ENCODE results near the gene KIAA0930. TPM values are rescaled to one million over a fixed set of nuclear protein-coding genes. Genes with fewer than 3 reads are reported as not detected.

The KIAA0930 gene
- total RNA-seq, 1 donor from 2014 or later = 18.6 TPM

- H3K27me3 ChIP-seq (ENCODE audit: low read depth) = peaks cover 9% of the 10 kb centered on the region
- TF ChIP-seq, protein P1, sequence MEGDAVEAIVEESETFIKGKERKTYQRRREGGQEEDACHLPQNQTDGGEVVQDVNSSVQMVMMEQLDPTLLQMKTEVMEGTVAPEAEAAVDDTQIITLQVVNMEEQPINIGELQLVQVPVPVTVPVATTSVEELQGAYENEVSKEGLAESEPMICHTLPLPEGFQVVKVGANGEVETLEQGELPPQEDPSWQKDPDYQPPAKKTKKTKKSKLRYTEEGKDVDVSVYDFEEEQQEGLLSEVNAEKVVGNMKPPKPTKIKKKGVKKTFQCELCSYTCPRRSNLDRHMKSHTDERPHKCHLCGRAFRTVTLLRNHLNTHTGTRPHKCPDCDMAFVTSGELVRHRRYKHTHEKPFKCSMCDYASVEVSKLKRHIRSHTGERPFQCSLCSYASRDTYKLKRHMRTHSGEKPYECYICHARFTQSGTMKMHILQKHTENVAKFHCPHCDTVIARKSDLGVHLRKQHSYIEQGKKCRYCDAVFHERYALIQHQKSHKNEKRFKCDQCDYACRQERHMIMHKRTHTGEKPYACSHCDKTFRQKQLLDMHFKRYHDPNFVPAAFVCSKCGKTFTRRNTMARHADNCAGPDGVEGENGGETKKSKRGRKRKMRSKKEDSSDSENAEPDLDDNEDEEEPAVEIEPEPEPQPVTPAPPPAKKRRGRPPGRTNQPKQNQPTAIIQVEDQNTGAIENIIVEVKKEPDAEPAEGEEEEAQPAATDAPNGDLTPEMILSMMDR (IDR thresholded peaks at IDR 0.05; ENCODE audit: borderline replicate concordance) = no peak
- H3K27ac ChIP-seq (replicated peaks) = peak overlapping the region; percentile 45
- H3K4me3 ChIP-seq = peak overlapping the region; percentile 61
- no peaks in the 10 kb centered on the region for H3K9me3 ChIP-seq (replicated peaks)
- H3K36me3 ChIP-seq = no peaks in the 10 kb centered on the region
- peak; percentile 48 for DNase-seq
- intact Hi-C loops (cut with micrococcal nuclease) = no loop called here
- peaks cover 26% of the 10 kb centered on the region for H3K4me1 ChIP-seq
These were observed 27.5 kb downstream of the KIAA0930 start for GRCh38 chr22:45212992-45213751.

- intact Hi-C loops (cut with micrococcal nuclease) = no loop called here
- Histone ChIP-seq H3K27me3 (ENCODE audit: low read depth) (peaks cover 9% of the 10 kb centered on the region), H3K9me3 (replicated peaks) (no peaks in the 10 kb centered on the region), H3K27ac (replicated peaks) (peak overlapping the region; percentile 45), H3K36me3 (no peaks in the 10 kb centered on the region), H3K4me3 (peak overlapping the region; percentile 61), H3K4me1 (peaks cover 26% of the 10 kb centered on the region)
- TF ChIP-seq, protein P1 (IDR thresholded peaks at IDR 0.05; ENCODE audit: borderline replicate concordance) = peak; percentile 44
- DNase-seq = peak; percentile 80
These were observed 28.4 kb downstream of the KIAA0930 start for GRCh38 chr22:45212306-45212709.

DNA sequence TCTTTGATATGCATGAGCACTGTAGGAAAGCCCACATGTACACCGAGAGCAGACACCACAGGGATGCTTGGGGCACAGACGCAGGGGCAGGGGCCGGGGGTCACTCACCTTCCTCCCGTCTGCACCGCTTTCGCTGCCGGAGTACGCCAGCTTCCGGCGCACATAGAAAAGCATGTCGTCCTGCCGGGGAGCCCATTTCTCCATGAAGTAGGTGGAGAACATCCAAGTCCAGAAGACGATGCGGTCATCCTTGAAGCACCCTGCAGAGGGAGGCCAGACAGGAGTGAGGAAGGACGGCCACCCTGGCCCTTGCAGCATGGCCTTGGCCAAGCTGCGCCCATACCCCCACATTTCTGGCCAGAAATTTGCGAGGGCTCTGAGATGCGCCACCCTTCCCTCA is 28.8 kb downstream of the KIAA0930 start:
- peak overlapping the region; percentile 45 for H3K27ac ChIP-seq (replicated peaks)
- DNase-seq = no peak
- TF ChIP-seq, protein P1 (IDR thresholded peaks at IDR 0.05; ENCODE audit: borderline replicate concordance) = no peak
- intact Hi-C loops (cut with micrococcal nuclease) = no loop called here
- no peaks in the 10 kb centered on the region for H3K36me3 ChIP-seq
- no peaks in the 10 kb centered on the region for H3K9me3 ChIP-seq (replicated peaks)
- peak overlapping the region; percentile 61 for H3K4me3 ChIP-seq
- peaks cover 26% of the 10 kb centered on the region for H3K4me1 ChIP-seq
- H3K27me3 ChIP-seq (ENCODE audit: low read depth) = peaks cover 9% of the 10 kb centered on the region

DNA sequence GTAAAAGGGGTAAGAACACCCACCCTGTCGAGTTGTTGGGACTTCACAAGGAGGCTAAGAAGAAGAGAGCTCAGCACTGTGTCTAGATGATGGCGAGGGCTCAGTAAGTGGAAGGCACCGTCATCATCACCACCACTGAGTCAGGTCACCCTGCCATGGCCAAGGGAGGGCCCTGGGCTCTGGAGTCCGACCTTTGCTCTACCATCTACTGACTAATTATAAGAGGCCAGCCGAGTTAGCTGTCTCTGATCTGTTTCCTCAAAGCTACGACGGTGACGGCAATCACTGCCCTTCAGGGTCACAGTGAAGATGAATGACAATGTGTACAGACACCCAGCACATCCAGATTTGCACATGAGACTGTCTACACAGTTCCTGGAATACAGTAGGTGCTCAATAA is 29.3 kb downstream of the KIAA0930 start:
- H3K36me3 ChIP-seq = no peaks in the 10 kb centered on the region
- peaks cover 9% of the 10 kb centered on the region for H3K27me3 ChIP-seq (ENCODE audit: low read depth)
- H3K4me3 ChIP-seq = no peak overlapping the region
- no peak for DNase-seq
- peaks cover 25% of the 10 kb centered on the region for H3K4me1 ChIP-seq
- no peak overlapping the region for H3K27ac ChIP-seq (replicated peaks)
- H3K9me3 ChIP-seq (replicated peaks) = no peaks in the 10 kb centered on the region
- intact Hi-C loops (cut with micrococcal nuclease) = no loop called here
- TF ChIP-seq, protein P1 (IDR thresholded peaks at IDR 0.05; ENCODE audit: borderline replicate concordance) = no peak

- Histone ChIP-seq H3K4me3 (no peak overlapping the region), H3K27ac (replicated peaks) (no peak overlapping the region), H3K36me3 (no peaks in the 10 kb centered on the region), H3K4me1 (peaks cover 21% of the 10 kb centered on the region), H3K9me3 (replicated peaks) (no peaks in the 10 kb centered on the region), H3K27me3 (ENCODE audit: low read depth) (peaks cover 9% of the 10 kb centered on the region)
- no peak for DNase-seq
- intact Hi-C loops (cut with micrococcal nuclease) = no loop called here
- TF ChIP-seq, protein P1 (IDR thresholded peaks at IDR 0.05; ENCODE audit: borderline replicate concordance) = no peak
These were observed 29.7 kb downstream of the KIAA0930 start for GRCh38 chr22:45210991-45211390.
